Inflammatory macrophage (primary cell): ENCODE data around the gene KLHDC3.
A peak's percentile ranks its signal among the peaks of the same experiment; 100 is the strongest.
"Not testable (repeated sequence)": the region's sequence is repeated elsewhere in the genome, so short reads cannot be mapped to it uniquely, and the experiment has no call there.

Experiments
- DNase-seq, 2 donors: peaks; one replicate each; pipeline ENCODE4 v3.0.0-alpha.2; 2020 to 2022

KLHDC3 gene

DNA sequence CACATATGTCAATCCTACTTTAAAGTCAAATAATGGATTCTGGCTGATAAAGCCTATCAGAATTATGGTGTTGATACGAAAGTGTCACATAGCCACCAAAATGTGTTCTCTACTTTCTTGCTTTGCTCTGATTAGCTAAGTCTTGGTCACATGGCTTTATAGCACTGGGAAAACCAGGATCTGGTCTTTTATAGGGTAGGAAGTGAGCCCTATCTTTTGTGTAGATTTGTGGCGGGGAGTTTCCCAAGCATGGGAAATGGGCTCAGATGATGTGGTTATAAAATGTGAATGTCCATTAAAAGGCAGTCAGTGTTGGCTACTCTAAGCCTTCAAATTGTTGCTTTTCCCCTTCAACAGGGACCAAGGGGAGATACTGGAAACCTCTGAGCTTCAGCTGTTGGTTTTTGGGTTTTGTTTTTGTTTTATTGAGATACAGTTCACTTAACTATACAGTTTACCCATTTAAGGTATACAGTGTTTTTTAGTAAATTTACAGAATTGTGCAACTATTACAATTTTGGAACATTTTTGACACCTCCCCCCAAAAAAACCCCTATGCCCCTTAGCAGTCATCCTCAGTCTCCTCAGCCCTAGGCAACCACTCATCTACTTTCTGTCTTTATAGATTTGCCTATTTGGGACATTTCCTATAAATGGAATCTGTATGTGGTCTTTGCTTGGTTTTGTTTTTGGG lies 19.6 kb downstream of the KLHDC3 start:
- no peak for DNase-seq

DNA sequence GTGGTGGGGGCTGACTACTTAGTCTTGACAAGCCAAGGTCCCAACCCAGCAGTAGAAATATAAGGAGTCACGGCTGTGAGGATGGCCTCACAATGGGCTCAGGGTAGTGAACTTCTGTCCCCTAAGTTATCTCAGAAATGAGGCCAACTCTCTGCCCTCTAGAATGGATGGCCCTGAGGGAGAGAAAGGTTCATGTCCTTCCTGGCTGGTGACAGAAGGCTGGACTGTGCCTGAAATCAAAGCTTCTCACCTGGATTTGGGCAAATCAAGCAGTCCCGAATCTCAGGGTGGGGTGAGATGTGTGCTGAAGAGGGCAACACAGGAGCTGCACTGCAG lies 20.1 kb downstream of the KLHDC3 start:
- no peak for DNase-seq

DNA sequence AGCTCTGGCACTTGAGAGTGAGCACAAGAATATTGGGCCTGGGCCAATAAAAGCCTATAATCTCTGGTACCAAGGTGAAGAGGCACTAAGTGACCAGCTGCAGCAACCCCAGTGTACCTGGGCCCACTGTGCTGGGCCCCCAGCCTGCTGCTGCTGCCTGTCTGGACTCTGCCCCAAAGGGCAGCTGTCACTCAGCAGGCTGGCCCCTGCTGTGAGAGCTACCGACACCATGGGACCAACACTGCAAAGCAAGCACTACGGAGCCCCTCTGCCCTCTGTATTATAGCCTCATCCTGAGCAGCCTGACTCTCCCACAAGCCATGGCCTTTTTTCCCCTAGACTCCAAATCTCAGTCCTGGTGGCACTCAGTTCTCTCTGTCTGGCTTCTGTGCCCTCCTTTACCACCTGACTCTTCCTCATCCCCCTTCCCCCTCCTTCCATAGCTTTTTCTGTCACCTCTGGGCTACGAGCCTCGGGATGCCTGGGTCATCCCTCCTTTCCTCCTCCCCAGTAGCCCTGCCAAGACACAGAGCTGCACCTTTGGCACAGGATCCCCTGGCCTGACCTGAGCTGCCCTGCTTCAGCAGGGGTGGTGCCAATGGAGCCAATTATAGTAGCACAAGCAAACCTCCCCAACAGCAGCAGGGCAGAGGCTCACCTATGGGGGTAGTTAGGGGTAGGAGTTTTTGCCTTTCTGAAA lies 21.6 kb downstream of the KLHDC3 start:
- no peak for DNase-seq

DNA sequence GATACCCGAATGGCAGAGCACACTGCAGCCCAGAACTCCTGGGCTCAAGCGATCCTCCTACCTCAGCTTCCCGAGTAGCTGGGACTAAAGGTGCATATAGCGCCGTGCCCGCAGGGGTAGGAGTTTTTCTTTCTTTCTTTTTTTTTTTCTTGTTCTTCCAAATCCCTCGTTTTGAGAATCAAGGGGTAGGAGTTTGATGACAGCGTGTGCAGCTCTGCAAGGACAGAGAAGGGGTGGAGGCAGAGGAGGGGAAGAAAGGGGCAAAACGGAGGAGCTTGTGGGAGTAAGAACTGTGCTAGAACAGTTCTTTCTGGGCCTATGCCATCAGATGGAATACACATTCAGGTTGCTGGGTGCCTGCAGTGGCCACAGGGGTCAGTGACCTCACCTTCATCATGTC lies 22.7 kb downstream of the KLHDC3 start:
- DNase-seq, result no peak

DNA sequence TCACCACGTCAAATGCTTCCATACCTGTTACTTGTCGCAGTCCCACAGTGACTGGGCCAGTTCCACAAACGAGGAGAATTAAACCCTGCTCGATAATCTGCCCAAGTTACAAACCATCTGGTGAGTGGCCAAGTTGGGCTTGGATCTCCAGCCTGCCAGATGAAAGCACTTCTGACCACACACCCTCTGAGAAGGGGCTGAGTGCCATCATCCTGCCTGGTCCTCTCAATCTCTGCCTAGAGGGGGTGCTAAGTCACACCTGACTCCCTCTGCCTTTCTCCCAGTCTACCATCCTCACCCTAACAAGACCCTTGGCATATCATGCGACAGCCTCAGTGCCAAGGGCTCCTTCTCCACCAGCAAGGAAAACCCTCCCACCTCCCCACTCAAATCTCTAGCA lies 23.1 kb downstream of the KLHDC3 start:
- DNase-seq, result no peak

DNA sequence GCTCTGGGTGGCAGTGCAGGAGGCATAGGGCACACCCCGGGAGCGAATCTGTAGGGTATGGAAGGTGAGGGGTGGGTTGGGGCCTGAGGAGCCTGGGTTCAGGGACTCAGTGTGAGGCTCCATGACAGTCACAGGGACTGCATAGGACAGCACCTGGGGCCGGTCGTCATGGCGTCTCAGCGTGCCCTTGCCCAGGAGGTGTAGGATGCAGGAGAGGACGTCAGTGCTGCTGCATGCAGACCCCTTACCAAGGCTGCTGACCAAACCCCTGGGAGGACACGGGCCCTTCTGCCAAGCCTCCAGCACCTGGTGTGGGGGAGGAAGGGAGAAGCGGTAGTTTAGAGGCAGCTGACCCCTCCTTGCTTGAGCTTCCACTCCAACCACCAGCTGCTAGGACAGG lies 23.7 kb downstream of the KLHDC3 start:
- no peak for DNase-seq

DNA sequence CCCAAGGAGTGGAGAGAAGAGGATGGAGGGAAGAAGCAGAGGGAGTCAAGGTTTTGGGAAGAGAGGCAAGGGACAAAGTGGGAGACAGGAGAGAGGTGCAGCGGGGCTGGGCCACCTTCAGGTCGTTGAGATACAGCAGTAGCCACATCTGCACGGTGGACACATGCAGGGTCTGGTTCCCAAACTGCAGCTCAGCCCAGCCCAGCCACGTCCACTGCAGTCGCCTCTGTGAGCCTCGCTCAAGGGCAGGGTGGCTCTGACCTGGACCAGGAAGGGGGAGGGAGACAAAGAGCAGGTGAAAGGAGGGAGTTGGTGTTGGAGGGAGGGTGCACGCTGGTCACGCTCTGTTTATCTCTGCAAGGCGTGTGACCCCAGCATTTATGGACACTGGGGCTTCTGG lies 24.7 kb downstream of the KLHDC3 start:
- no peak for DNase-seq

DNA sequence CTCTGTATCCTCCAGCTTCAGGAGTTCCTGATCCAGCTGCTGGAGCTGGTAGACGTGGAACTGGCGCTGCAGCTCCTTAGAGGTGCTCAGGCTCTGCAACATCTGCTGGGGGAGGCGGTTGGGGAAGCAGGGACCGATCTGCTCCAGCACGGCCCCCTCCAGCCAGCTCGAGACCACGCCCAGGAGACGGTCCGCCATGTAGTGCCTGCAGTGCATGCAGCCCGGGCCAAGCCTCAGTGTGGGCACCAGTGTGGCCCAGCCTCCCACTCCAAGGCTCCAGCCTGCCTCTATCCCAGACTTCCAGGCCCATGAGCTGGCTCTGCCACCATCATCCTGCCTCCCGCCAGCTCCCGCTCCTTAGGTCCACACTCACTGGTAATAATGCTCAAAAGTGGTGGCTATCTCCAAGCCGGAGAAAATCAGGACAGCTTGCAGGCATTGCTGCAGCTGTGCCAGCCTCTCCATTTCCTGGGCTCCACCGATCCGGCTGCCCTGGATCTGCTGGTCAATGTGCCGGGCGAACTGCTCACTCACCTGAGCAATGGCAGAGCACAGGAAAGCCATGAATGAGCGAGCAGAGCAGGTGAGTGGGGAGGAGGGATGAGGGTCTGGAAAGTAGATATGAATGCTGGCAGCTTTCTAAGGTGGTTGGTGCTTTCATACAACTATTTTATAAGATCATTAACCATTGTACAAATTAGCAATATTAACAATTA lies 26.7 kb downstream of the KLHDC3 start:
- DNase-seq, result no peak

DNA sequence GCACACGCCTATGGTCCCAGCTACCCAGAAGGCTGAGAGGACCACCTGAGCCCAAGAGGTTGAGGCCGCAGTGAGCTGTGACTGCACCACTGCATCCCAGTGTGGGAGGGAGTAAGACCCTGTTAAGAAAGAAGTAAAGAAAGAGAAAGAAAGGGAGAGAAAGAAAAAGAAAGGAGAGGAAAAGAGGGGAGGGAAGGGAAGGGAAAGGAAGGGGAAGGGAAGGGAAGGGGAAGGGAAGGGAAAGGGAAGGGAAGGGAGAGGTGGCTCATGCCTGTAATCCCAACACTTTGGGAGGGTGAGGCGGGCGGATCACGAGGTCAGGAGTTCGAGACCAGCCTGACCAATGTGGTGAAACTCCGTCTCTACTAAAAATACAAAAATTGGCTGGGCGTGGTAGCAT lies 27.4 kb downstream of the KLHDC3 start:
- DNase-seq, result not testable (repeated sequence)

DNA sequence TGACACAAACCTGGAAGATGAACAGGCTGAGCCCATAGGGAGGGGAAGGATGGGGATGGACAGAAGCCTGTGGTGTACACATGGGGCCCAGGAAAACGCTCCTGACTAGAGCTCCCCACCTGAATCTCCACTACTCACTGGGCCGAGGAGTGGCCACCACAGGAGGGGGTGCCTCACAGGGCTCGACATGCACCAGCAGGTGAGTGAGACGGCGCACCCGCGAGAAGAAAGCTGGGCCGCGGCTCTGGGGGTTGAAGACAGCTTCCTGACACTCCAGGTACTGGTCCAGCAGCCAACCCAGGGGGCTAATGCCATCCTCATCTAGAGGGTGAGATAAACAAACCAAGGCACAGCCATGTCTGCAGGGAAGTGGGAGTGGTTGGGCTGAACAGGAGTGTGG lies 29.3 kb downstream of the KLHDC3 start:
- no peak for DNase-seq

DNA sequence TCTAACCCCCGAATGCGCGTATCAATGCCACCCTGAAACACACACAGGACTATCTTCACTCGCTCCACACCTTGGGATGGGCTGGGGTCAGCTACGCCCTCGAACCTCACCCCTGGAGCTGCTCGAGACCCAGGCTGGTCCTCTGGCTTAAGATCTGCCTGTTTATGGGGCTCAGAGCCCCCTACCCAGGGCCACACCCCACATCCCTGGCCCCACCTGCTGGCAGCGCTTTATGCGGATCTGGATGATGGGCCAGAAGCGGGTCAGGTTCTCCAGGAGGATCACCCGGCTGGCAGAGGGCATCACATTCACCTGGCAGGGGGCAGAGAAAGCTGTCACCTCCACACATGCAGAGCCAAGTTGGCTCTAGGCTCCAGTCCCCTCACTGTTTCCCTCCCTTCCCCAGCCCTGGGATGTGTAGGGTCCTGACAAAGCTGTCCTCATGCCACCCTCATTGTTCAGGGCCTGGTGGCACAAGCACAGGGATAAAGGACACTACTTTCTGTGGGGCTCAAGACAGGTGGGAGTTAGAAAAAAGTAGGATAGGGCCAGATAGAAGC lies 31.4 kb downstream of the KLHDC3 start:
- DNase-seq, result no peak

DNA sequence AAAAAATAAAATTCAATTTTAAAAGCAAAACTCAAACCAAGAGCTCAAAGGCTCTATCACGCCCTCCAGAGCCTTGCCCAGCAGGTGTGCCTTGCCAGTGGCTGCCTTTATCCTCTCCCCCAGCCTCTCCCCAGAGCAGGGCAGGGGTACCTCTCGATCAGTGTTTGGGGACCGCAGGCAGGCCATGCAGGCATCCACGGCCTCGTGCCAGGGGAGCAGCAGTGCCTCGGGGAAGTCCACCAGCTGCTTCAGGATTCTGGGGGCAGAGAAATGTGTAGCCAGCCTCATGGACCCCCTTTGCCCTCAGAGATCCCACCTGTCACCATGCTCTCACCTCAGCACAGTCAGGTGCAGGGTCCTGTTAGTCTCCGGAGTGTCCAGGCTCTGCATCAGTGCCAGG lies 33.9 kb downstream of the KLHDC3 start:
- no peak for DNase-seq

DNA sequence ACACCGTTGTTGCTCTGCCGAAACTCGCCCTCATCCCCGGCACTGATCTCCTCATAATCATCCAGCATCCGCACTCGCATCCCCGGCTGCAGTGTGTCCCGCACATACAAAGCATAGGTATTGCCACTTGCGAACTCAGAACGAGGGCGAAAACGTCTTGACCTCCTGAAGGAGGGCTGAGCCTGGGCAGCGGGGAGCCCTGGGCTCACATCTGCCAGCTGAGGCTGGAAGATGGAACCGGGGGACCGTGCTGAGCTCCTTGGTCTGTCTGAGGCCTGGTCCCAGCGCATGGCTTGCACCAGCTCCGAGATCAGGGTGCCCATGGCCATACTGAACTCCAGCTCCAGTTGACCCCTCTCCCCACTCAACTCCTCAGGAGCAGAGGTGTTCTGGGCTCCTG lies 36.9 kb downstream of the KLHDC3 start:
- DNase-seq, result no peak

DNA sequence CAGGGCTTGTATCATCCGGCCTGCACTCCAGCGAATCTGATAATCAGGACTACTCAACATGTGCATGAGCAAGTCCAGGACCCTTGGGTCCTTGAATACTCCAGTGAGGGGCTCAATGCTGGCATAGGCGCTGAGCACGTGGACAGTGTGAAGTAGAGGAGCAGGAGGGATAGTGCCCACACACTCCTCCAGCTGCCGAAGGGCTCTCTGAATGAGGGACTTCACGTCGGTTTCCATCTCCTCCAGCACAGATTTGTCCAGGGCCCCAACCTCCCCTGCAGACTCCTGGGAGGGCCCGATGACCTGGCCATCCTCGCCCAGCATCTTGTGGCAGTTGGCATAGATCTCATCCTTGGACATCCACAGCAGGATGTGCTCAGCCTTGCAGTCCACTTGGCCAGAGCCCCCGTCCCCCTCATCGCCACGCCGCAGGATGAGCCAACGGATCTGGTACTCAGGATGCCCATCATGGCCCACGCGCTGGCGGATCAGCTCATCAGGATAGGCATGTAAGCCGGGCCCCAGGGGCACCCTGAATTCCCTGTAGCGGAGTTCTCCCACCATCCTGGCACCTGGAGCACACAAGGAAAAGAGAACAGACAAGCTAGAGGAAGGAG lies 38.3 kb downstream of the KLHDC3 start:
- no peak for DNase-seq

DNA sequence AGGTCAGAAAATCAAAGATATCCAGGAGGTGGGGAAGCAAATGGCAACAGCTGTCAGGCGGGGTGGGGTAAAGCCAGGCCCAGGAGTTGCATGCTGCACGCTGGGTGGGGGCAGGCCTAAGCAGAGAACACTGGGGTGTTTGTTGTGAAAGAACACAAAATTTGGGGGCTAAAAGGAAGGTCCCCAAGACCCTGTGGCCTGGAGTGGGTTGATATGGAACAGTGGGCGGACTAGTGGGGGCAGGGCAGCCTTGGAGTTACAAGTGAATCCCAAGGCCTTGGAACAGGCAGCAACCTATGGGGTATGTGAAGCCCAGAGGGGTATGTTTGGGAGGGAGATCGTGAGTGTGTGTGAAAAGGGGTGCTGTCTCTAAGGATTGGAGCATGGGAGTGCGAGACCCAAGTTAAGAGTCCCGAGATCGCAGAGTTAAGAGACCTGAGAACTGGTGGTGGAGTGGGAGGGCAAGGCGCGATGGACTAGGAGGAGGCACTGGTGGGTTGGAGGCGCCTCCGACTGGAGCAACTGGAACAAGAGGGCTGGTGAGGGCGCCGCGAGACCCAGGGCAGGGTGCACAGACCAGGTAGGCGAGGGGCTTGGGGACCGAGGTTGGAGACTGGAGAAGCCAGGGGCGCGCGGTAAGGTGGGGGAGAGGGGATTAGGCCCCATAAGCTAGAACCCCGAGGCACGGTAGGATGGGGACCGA lies 38.9 kb downstream of the KLHDC3 start:
- DNase-seq, result peak in 1 of 2 donors; percentile 16

DNA sequence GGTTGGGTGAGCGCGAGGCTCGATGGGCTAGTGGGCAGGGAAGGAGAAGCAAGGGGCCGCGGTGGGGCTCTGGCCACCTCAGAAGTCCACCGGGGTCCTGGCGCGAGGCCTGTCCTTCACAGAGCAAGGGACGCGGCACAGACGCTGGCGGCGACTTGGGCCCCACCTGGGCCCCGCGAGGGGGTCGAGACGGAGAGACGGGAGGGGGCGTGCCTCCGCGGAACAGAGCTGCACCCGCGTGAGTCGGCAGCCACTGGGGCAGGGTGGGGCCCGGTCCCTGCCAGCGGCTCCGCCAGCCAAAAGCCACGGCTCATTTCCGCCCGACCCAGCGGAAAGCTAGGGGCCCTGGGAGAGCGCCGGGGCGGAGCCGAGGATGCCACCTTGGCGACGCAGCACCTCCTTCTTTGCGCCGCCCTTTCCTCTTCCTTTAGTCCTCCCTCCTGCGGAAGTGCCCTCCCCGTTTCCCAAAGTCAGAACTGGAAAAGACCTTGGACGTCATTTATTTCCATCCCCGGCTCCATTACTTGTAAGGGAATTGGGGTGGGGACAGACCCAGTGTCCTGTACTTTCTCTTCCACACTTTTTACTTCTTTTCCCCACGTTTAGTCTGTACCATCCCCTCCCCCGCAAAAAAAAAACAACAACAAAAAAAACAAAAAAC lies 39.6 kb downstream of the KLHDC3 start, which contains the start of gene CUL7:
Gene CUL7, minus strand, starts transcription at position 307 of the 661 bp plus-strand sequence. CDS start 1,063 bp downstream, outside the sequence.
- peak; percentile 91 to 93 for DNase-seq

DNA sequence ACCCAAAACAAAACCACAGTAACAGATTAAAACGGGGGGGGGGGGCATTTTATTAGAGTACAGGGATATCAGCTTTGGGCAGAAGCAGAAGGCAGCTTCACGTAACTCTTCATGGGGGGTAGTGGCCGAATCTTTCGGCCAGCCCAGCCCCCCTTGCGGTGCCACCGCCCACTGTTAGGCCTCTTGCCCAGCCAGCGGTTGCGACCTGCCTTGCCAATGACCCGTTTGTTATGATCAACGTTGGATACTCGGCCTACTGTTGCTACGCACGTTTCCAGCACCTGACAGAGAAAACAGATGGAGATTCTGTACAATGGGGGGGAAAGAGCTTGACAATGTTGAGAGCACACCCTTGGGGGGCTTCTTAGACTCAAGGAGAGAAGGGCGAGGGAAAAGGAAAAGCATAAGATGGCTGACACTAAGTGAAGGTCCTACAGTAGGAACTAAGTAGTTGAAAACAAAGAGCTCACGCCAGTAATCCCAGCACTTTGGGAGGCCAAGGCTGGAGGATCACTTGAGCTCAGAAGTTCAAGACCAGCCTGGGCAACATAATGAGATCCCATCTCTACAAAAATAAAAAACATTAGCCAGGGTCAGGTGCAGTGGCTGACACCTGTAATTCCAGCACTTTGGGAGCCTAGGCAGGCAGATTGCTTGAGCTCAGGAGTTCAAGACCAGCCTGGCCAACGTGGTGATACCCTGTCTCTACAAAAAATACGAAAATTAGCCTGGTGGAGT lies 40.3 kb downstream of the KLHDC3 start:
- no peak for DNase-seq

DNA sequence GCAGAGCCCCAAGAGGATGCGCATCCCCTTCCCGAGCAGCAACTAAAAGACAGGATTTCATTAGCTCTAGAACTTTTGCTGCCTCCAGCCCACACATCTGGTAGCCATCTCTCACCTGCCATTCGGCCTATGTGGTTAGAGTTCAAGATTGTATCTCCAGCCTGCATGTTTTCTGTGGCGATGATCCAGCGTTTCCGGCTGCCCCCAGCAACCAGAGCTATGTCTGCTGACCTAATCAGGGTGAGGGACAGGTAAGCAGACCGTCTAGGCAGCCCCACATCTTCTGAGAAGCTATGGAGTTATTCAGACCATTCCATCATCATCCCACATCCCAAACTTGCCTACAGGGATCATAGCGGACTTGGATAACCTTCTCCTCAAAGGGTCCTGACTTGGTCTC lies 41.9 kb downstream of the KLHDC3 start:
- no peak for DNase-seq

DNA sequence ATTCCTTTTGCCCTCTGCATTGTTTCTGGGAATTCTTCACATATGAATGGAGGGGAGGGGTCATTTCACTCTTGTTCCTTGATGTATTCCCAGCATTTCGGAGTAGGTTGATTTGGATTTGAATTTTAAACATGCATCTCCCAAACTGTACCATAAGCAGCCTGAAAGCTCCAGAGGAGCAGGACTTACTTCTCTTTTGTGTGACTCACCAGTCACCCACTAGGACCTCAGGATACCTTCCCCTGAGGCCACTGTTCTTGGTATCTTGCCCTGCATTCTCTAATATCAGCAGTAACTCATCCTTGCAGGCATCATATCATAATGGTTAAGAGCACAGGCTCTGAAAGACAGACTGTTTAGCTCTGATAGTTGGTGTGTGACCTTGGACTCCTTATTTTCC lies 44.5 kb downstream of the KLHDC3 start:
- peak; percentile 25 to 40 for DNase-seq

DNA sequence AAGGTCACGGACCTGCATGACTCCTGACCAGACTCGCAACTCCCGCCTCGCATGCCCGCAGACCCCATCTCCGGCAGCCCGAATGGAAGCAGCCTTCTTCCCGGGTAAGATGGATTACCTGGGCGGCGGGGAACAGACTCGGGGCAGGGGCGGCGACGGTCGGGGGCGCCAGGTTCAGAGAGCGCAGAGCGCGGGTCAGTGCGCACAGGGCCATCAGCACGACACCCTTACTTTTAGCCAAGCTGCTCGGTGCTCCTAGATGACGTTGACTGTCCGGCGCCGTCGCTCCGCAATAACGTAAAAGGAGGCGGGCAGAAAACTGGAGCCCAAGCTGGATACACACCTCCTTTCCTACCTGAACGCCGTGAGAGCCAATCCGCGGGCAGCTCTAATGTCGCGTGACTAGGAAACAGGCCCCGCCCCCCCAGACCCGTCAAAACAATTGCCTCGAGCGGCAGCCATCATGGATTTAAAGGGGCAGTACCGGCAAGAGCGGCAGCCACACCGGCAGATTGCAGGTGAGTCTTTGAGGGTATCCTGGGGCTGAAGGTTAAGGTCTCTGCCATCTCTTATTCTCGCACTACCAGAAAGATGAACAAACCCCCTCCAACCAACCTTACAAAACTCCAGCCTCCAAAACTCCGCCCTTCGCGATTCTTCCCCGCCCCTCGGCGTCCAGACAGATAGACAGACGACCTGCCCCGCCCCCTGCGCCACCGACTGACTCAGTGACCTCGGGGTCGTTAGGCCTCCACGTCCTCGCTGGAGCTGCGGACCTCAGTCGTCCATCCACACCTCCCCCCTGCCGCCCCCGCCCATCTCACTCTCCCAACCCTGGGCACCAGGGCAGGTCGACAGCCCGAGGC lies 45.4 kb downstream of the KLHDC3 start, which contains the start of the genes KLC4 and MRPL2:
Gene KLC4, plus strand, starts transcription at position 464 of the 866 bp plus-strand sequence. CDS start 1,705 bp downstream, outside the sequence.
Gene MRPL2, minus strand, starts transcription at position 267 of the 866 bp plus-strand sequence. Its CDS starts 53 bp downstream, at position 214.
- peak; percentile 99 for DNase-seq
